GM21515 (cell line): ENCODE data around the gene WDR26.
"Not testable (repeated sequence)": the region's sequence is repeated elsewhere in the genome, so short reads cannot be mapped to it uniquely, and the experiment has no call there.

Experiments used
- ATAC-seq: cut with Tn5 transposase; IDR thresholded peaks from one replicate; pipeline ENCODE4 v1.9.1; 2021; ENCODE audit not compliant: unreplicated experiment

Gene WDR26

DNA sequence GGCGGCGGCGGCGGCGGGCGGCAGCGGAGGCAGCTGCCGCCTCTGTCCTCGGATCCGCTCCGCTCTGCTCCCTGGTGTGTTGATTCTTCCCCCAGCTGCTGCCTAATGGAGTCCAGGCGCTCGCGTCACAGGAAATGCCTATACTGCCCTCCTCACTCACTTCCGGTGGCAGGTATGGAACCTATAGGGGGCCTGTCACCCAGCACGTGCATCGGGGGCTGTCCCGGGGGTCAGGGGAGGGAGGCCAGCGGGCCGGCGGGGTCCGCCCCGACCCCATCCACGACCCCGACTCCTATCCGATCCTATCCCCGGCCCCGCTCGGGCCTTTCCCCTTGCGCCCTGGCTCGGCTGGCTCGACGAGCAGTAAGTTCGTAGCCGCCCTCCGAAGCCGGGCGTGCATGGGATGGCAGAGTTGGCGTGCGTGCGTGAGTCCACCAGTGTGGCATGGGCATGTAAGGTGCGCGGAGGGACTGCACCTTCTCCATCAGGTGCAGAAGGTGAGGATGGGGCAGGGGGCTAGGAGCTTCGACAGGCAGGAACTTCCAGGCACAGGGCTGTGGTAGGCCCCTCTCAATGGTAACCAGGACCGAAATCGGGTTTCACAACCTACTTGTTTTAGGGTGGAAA is at the start of gene WDR26:
Gene WDR26 (minus strand): TSS at position 107 of the 627 bp plus-strand sequence.
- ATAC-seq, result peak; percentile 91

DNA sequence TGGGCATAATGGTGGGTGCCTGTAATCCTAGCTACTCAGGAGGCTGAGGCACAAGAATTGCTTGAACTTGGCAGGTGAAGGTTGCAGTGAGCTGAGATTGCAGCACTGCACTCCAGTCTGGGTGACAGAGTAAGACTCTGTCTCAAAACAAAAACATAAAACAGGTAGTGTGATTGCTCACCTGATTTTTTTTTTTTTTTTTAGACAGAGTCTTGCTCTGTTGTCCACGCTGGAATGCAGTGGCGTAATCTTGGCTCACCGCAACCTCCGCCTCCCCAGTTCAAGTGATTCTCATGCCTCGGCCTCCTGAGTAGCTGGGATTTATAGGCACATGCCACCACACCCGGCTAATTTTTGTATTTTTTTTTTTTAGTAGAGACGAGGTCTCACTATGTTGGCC is 48.6 kb upstream of the WDR26 start:
- not testable (repeated sequence) for ATAC-seq

DNA sequence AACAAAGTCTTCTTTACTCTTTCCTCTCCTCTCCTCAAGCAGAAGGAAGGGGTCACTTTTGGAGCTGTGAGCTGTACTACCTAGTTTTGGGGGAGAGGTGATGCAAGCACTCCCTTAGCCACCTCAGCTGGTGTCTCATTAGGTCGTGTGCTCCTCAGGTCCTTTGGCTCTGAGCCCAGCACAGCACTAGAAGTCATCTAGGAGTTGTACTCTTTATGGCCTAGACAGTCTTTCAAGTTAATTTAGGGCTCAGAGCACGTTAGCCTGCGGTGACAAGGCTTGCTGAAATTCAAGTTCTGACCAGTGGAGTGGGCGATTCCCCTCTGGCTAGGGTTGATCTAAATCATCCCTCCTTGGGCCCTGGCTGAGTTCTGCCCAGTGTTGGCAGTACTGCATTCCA is 48.0 kb upstream of the WDR26 start:
- ATAC-seq, result no peak

DNA sequence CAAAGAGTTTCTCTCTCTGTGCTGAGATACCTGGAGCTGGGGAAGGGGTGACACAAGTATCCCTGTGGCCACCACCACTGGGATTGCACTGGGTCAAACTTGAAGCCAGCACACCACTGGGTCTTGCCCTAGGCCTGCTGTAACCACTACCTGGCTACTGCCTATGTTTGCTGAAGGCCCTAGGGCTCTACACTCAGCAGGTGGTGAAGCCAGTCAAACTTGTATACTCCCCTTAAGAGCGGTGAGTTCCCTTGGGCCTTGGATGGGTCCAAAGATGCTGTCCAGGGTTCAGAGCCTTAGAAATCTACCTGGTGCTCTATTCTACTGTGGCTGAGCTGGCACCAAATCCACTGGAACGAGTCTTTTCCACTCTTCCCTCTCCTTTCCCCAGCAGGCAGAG is 47.0 kb upstream of the WDR26 start:
- ATAC-seq, result no peak

DNA sequence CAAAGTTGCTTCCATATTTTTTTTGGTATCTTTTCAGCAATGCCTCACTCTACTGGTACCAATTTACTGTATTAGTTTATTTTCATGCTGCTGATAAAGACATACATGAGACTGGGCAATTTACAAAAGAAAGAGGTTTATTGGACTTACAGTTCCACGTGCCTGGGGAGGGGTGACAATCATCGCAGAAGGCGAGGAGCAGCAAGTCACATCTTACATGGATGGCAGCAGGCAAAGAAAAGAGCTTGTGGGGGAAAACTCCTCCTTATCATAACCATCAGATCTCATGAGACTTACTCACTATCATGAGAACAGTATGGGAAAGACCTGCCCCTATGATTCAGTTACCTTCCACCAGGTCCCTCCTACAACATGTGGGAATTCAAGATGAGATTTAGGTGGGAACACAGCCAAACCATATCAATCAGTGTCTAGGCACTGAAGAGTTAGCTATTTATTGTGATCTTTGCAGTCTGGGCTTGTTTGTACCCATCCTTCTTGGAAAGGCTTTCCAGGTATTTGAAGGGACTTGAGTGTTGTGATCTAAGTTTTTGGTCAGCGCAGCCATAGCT is 46.4 kb upstream of the WDR26 start:
- not testable (repeated sequence) for ATAC-seq

DNA sequence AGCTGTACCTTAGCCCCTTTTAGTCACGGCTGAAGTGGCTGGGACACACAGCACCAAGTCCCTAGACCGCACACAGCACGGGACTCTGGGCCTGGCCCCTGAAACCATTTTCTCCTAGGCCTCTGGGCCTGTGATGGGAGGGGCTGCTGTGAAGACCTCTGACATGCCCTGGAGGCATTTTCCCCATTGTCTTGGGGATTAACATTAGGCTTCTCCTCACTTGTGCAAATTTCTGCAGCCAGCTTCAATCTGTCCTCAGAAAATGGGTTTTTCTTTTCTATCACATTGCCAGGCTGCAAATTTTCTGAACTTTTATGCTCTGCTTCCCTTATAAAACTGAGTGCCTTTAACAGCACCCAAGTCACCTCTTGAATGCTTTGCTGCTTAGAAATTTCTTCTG is 45.6 kb upstream of the WDR26 start:
- not testable (repeated sequence) for ATAC-seq

DNA sequence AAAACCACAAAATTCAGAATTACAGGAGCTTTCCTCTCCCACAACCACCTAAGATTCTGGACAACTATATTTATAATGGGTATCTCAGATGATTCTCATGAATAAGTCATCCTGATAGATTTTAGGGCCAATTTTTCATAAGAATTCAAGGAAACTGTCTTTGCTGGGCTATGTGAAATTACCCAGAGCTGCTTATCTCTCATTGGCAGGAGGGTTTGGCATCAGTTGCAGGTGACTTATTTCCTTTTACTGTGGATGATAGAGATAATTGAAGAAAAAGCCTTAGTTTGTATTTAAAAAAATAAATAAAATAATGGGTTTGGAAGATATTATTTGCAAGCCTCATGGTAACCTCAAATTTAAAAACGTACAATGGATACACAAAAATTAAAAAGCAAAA is 38.2 kb upstream of the WDR26 start:
- no peak for ATAC-seq

DNA sequence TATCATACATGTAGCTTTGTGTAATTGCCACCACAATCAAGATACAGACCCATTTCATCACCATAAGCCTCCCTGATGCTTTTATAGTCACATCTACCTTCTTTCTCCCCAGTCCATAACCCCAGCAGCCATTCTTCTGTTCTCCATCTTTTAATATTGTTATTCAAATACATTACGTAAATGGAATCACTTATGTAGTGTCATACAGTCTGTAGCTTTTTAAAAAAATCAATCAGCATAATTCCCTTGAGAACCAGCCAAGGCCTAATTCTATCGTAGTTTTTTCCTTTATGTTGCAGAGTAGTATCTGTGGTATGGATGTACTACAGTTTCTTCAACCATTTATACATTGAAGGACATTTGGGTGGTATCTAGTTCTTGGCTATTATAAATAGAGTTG is 31.6 kb upstream of the WDR26 start:
- no peak for ATAC-seq

DNA sequence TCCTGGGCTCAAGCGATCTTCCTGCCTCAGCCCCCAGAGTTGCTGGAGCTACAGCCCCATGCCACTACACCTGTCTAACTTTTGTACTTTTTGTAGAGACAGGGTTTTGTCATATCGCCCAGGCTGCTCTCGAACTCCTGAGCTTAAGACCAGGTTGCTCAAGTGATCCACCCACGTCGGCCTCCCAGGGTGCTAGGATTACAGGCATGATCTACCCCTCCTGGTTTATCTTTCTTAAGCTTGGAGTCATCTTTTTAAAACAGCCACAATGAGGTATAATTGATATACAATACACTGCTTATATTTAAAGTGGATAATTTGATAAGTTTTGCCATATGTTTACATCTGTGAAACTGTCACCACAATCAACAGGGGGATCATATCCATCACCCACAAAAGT is 25.4 kb upstream of the WDR26 start:
- no peak for ATAC-seq

DNA sequence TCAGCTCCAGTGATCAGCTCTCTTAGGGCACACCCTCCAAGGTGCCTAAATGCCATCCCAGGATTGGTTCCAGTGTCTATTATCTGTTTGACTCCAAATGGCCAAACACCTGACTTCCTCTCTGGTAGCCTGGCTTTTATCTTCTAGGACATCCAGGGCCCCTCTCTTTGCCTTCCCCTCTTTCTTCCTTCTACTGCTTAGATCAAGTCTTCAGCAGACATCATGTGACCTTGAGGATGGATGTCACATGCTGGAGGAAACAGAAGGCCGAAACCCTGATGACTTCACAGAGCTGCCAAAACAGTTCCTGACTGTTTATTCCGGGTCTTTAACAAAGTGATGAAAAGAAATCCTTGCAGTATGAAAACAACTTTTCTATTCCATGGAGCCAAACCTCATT is 24.4 kb upstream of the WDR26 start:
- ATAC-seq, result no peak

DNA sequence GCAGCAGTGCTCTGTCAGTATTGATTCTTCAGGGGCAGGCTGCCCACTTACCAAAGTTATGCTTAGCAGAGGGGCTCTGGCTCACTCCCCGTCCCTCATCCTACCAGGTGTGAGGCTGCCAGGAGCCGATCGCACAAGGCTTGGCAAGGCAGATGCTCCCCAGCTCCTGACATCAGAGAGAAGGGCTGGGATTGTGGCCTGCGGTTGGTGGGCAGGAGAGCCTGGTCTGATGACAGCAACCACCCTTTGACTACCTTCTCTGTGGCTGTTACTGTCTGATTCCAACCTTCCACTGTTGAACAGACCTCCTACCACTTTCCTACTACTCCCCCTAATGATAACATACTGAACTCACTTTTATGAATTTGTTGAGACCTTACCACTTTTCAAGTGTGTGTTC is 23.7 kb upstream of the WDR26 start:
- ATAC-seq, result no peak

DNA sequence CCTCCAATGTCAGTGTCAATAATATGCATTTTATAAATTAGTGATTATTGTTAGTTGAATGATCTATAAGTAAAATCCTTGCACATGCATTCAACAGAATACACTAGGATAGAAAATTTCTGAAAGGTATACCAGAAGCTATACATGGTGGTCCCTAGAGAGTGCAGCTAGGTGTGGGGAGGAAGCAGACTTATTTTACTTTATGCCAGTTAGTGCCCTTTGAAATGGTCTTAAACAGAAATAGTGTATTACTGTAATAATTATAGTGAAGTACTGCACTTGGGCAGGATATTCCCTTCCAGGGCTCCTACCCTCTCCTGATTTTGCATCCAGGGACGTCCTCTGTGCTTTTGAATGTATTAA is 23.2 kb upstream of the WDR26 start:
- ATAC-seq, result no peak

DNA sequence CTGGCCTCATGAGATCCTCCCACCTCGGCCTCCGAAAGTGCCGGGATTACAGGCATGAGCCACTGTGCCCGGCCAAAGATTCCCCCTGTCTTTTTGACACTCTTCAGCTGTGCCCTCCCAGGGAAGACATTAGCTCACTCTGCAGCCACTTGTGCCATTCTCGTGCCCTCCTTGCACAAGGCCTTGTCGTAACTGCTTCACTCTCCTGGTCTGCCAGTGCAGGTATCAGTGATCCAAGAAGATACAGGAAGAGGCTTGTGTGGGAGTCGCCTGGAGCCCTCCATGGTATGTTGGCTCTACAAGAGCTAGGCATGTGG is 22.0 kb upstream of the WDR26 start:
- no peak for ATAC-seq

DNA sequence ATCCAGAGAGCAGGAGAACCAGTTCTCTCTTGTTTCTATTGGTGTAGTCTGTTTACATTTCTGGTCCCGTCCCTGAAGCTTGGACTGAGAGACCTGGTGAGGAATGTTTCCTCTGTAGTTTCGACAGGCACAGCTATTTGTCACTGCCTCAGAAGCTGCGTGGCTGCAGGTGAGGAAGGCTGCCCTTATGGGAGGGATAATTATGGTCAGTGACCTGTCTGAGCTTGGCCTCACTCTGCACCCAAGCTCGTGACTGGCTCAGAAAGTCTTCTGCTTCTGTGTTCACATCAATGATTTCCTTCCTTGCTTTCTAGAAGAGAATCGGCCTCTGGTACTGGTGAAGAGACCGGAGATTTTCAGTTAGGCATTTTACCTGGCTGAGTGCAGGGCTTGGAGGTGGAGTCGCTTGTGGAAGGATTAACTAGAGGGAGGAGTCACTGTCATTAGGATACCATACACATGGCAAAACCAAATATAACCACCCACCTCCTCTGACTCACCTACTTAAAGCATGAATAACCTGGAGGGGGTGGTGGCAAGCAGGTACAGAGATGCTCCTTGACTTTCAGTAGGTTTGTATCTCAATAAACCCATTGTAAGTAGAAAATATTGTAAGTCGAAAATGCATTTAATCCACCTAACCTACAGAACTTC is 19.9 kb upstream of the WDR26 start:
- ATAC-seq, result no peak

DNA sequence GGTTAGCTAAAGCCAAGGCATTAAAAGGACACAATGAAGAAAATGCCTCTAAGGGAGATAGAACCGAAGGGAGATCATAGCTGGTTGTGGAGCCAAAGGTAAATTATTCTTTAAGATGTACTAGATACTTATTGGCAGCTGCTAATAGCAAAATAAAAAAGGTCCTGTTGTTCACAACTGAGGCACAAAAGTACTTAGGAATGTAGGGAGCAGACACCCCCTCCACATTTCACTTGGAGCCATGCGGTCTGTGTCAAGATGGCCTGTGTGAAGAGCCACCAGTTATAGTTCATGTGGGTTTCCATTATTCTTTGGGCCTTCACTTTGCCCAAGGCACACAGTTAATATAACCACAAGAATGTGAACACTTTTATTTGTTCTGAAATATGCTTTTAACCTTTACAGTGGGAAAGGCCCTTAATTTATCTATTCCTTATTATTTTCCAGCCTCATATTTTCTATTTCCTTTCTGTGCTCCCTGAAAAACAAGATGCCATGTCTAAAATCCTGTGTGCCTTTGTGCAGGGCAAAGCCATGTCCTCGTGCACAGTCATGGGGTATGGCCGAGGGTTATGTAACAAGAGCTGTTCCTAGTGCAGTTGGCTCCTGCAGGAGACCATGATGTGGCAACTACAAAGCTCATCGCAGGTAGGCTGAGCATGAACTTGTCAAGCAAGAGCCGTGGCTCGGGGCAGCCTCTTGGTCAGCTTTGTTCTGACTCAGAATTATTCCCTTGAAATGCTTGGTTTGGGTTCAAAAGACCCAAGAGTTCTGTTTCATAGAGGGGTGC is 16.2 kb upstream of the WDR26 start:
- no peak for ATAC-seq

DNA sequence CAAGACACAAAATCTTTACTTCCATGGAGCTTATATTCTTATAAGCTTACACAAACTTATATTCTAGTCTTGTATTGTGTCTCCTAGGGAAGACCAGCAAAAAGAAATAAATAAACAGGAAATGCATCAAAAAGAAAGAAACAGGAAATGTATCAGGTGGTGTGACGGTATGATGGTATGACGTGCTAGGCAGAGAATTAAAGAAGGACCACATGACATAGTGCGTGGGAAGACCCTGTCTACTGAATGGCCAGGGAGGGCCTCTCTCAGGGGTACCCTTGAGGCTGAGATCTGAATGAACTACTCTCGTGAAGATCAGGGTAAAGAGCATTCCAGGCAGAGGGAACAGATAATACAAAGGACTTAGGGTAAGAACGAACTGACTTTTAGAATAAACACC is 15.6 kb upstream of the WDR26 start:
- no peak for ATAC-seq

DNA sequence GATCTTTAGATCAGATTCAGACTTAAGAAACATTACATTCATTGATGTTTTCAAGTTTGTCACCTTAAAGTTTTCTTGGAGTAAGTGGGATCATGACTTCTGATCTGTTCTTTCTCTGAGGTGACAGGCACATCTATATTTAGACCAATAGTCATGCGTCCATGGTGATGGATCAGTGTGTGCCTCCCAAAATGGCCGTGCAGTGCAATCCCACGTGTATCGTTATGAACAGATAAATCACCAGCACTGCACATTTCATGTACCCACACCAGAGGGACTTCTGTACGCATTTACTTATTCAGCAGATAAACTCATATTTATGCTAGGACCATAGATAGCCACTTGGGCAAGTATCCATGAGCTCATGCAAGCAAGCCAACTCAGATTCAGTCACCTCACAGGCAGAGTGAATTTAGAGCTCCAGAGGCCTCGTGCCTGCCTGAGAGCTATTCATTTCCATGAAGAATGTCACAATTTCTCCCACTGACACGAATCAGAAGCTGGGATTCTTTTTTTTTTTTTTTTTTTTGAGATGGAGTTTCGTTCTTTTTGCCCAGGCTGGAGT is 13.9 kb upstream of the WDR26 start:
- no peak for ATAC-seq

DNA sequence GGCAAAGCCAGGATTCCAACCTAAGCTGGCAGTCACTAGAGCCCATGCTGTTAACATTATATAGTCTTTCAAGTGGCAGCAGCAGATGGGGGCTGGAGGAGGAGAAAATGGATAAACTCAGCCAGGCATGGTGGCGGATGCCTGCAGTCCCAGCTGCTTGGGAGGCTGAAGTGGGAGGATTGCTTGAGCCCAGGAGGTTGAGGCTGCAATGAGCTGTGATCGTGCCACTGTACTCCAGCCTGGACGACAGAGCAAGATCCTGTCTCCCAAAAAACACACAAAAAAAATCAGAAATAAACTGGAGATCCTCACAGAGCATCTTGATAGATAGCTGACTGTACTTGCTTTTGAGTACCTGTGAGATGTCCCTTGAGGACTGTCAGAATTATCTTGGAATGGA is 13.4 kb upstream of the WDR26 start:
- ATAC-seq, result no peak

DNA sequence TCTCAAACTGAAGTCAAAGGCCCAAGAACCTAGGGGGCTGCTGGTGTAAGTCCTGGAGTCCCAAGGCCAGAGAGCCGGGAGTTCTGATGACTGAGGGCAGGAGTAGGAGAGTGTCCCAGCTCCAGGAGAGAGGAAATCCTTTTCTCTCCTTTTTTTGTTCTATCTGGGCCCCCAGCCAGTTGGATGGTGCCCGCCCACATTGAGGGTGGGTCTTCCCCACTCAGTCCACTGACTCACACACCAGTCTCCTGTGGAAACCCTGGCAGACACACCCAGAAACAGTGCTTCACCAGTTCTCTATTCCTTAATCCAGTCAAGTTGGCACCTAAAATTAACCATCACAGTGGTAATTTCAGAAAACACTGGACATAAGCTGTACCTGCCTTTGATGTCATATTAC is 12.7 kb upstream of the WDR26 start:
- ATAC-seq, result no peak

DNA sequence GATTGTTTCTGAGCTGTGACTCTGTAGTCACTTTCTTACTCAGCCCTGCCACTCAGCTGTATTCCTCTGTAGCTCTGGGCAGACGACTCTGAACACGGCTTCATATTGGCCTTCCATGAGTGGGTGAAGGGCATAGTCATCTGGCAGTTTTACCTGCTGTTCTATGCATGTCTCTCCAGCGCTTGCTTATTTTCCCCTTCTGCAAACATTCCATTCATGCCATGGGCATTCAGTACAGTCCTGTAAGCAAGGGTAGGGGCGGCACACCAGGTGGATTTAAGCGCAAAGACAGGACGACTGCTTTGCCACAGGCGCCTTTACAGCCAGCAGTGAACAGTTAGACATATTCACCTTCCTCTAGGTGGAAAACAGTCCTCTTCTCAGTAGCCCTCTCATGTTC is 4.4 kb upstream of the WDR26 start:
- ATAC-seq, result no peak

DNA sequence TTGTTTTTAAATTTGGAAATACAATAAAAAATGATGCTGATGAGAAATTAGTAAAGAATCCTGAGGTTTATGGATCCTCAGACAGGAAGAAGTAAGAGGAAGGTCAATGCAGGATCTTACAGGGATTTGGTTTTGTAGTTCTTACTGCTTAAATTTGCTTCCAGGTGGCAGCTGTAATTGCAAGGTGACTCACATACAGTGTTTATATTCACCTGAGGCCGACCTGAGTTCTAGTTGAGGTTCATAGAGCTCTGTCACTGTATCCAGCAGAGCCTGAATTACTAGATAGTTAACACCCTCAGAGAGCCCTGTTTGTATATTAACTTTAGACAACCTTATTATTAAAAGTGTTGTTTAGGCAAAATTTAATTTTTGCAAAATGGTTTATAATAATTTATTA is 1.4 kb upstream of the WDR26 start:
- ATAC-seq, result no peak

DNA sequence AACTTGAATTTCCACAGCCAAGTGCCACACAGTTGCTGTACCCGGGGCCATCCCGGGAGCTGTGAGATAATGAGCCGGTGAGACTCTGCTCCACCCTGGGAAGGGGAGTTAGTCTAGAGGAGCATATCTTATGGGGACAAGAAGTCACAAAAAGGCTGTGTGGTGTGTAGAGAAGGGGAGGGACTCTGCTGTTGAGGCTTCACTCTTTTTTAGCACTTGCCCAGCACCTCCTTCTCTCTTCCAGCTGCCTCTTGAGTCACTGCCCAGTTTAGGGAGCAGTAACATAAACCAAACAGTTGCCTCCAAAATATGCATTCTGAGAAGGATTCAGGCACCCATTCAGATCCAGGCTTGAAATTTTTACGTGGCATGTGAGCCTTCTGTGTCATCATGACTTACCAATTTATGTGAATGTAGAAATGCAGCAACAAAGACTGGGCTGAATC is 744 bp upstream of the WDR26 start:
- peak; percentile 11 for ATAC-seq
